ENCODE results near the gene SLC23A2. TPM values are rescaled to one million over a fixed set of nuclear protein-coding genes. Genes with fewer than 3 reads are reported as not detected.
A peak's percentile ranks its signal among the peaks of the same experiment; 100 is the strongest.

The SLC23A2 gene
- total RNA-seq, 6 experiments from 2014 or later, result 23.4 to 41.1 (median 30.5) TPM

- DNase-seq (no peak), ATAC-seq (no peak)
- no peaks in the 10 kb centered on the region for H3K9me3 ChIP-seq
- H3K36me3 ChIP-seq, result peaks cover 0 to 4% (median 2%) of the 10 kb centered on the region in 4 donors
- intact Hi-C loops (cut with DNase I), result no loop called here
- H3K4me1 ChIP-seq, result peaks cover 4 to 43% (median 19%) of the 10 kb centered on the region in 4 donors
- TF ChIP-seq CTCF (IDR thresholded peaks at IDR 0.05), result no peak
- TF ChIP-seq POLR2A (IDR thresholded peaks at IDR 0.05), result no peak
- peak overlapping the region in 1 of 3 donors; percentile 94 for H3K27ac ChIP-seq
- WGBS (ENCODE audit: insufficient coverage, low coverage, low lambda C conversion rate, missing lambda C conversion rate), result 80% methylated on average over 1 of the region's 2 CpGs
- H3K4me3 ChIP-seq, result no peak overlapping the region
- H3K27me3 ChIP-seq, result no peaks in the 10 kb centered on the region
These were observed 30.2 kb downstream of the SLC23A2 start for GRCh38 chr20:4971064-4971463.

GRCh38 chr20:4967752-4968477 lies 33.4 kb downstream of the SLC23A2 start:
- DNase-seq (no peak), ATAC-seq (peak in 3 of 4 donors; percentile 2 to 9 (median 3))
- Histone ChIP-seq H3K9me3 (no peaks in the 10 kb centered on the region), H3K36me3 (peaks cover 0 to 4% (median 2%) of the 10 kb centered on the region in 4 donors), H3K4me3 (no peak overlapping the region), H3K27ac (peak overlapping the region; percentile 84 to 94 (median 91)), H3K27me3 (no peaks in the 10 kb centered on the region), H3K4me1 (peaks cover 1 to 52% (median 21%) of the 10 kb centered on the region in 4 donors)
- intact Hi-C loops (cut with DNase I), result no loop called here
- WGBS (ENCODE audit: insufficient coverage, low coverage, low lambda C conversion rate, missing lambda C conversion rate), result 75% methylated on average over 12 of the region's 12 CpGs
- TF ChIP-seq CTCF (IDR thresholded peaks at IDR 0.05) (no peak), POLR2A (IDR thresholded peaks at IDR 0.05) (no peak)

- H3K4me1 ChIP-seq, result peaks cover 0 to 55% (median 23%) of the 10 kb centered on the region in 4 donors
- no peaks in the 10 kb centered on the region for H3K27me3 ChIP-seq
- 24% methylated on average over 4 of the region's 4 CpGs for WGBS (ENCODE audit: insufficient coverage, low coverage, low lambda C conversion rate, missing lambda C conversion rate)
- peaks cover 0 to 4% (median 2%) of the 10 kb centered on the region in 4 donors for H3K36me3 ChIP-seq
- peak; percentile 72 to 86 (median 76) for ATAC-seq
- intact Hi-C loops (cut with DNase I), result no loop called here
- DNase-seq, result no peak
- TF ChIP-seq POLR2A (IDR thresholded peaks at IDR 0.05) (peak; percentile 65), CTCF (IDR thresholded peaks at IDR 0.05) (peak in 1 of 4 donors; percentile 5)
- no peak overlapping the region for H3K4me3 ChIP-seq
- no peaks in the 10 kb centered on the region for H3K9me3 ChIP-seq
- H3K27ac ChIP-seq, result peak overlapping the region; percentile 84 to 94 (median 91)
These were observed 34.2 kb downstream of the SLC23A2 start for GRCh38 chr20:4966826-4967751.

GRCh38 chr20:4962241-4962855 lies 39.0 kb downstream of the SLC23A2 start:
- Histone ChIP-seq H3K36me3 (no peaks in the 10 kb centered on the region), H3K27me3 (no peaks in the 10 kb centered on the region), H3K4me1 (peaks cover 0 to 70% (median 25%) of the 10 kb centered on the region in 4 donors), H3K9me3 (no peaks in the 10 kb centered on the region), H3K4me3 (no peak overlapping the region), H3K27ac (peak overlapping the region; percentile 71 to 98 (median 80))
- DNase-seq (no peak), ATAC-seq (peak; percentile 1 to 9 (median 2))
- intact Hi-C loops (cut with DNase I), result no loop called here
- no peak for TF ChIP-seq POLR2A (IDR thresholded peaks at IDR 0.05)
- TF ChIP-seq CTCF (IDR thresholded peaks at IDR 0.05), result no peak
- WGBS (ENCODE audit: insufficient coverage, low coverage, low lambda C conversion rate, missing lambda C conversion rate), result 51% methylated on average over 8 of the region's 10 CpGs
